ENCODE data around the gene APP. TPM values are rescaled to one million over a fixed set of nuclear protein-coding genes. Genes with fewer than 3 reads are reported as not detected.

Gene APP
- total and polyA plus RNA-seq, 4 donors = 86.9 to 414 (median 367) TPM

DNA sequence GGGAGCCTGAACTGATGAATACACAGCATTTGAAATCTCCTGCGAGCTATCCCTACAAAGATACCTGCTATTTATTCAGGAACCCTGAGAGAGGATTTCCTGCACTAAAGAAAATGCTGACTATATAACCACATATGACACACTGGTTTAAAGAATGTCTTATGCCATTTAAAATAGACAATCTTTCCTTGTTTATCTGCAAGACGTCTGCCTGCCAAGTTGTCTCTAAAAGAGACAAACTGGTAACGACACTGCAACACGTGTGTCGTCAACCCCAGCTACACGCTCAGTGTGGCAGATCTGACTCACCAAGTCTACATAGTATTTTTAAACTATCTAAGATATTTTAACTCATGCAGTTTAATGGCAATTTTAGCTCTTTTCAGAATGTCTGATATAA is 42.7 kb downstream of the APP start:
- H3K27me3 ChIP-seq (ENCODE audit: control insufficient read depth in 3 of 3, insufficient read depth in 3 of 3, low read length in 2 of 3) = no peaks in the 10 kb centered on the region
- ATAC-seq (ENCODE audit: insufficient read depth, low FRiP score) = no peak

DNA sequence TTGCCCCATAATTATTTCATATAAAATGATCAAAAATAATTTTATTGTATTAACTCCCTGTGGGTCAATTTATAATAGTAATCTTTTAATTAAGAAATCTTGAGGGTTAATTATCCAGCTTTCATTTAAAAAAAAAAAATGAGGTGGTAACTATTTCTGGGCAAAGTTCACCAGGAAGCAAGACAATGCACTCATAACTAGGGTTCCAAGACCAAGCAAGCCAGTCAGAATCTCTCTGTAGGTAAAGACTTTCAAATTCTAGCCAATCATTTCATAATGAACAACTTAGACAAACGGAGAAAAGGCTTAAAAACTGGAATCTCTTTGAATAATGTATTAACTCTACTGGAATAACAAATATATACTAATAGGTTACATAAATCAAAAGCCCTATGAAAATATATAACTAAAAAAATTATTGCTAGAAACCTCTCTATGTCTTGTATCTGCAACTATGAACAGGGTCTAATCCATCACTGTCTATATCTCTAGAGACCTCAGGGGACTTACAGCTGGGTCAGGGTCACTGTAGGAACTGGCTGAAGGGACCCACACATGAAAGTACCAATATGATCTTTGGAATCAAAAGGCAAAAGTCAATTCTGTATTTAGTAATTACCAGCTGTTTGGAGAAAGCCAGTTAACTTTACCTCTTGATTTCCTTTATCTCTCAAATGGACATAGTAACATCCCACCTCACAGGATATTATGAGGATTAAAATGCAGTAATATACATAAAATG is 43.3 kb downstream of the APP start:
- ATAC-seq (ENCODE audit: insufficient read depth, low FRiP score) = no peak
- no peak overlapping the region for H3K4me3 ChIP-seq
- DNase-seq = no peak
- peak overlapping the region in 1 of 2 donors; percentile 33 for H3K27ac ChIP-seq (ENCODE audit: low read depth in 1 of 2, low read length in 1 of 2)
- peaks cover 5 to 40% (median 23%) of the 10 kb centered on the region in 5 donors for H3K4me1 ChIP-seq (ENCODE audit: control insufficient read depth in 5 of 5, insufficient read depth in 5 of 5, low read length in 5 of 5)
- H3K27me3 ChIP-seq (ENCODE audit: control insufficient read depth in 3 of 3, insufficient read depth in 3 of 3, low read length in 2 of 3) = no peaks in the 10 kb centered on the region
- no peaks in the 10 kb centered on the region for H3K9me3 ChIP-seq (ENCODE audit: control insufficient read depth in 4 of 4, insufficient read depth in 3 of 4, low read length in 3 of 4)
- no peak overlapping the region for H3K9ac ChIP-seq (ENCODE audit: insufficient read depth in 1 of 2, low read length in 2 of 2)
- H3K36me3 ChIP-seq (ENCODE audit: control insufficient read depth in 4 of 4, insufficient read depth in 4 of 4, low read length in 4 of 4) = no peaks in the 10 kb centered on the region
- TF ChIP-seq, protein P1, sequence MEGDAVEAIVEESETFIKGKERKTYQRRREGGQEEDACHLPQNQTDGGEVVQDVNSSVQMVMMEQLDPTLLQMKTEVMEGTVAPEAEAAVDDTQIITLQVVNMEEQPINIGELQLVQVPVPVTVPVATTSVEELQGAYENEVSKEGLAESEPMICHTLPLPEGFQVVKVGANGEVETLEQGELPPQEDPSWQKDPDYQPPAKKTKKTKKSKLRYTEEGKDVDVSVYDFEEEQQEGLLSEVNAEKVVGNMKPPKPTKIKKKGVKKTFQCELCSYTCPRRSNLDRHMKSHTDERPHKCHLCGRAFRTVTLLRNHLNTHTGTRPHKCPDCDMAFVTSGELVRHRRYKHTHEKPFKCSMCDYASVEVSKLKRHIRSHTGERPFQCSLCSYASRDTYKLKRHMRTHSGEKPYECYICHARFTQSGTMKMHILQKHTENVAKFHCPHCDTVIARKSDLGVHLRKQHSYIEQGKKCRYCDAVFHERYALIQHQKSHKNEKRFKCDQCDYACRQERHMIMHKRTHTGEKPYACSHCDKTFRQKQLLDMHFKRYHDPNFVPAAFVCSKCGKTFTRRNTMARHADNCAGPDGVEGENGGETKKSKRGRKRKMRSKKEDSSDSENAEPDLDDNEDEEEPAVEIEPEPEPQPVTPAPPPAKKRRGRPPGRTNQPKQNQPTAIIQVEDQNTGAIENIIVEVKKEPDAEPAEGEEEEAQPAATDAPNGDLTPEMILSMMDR (IDR thresholded peaks at IDR 0.05; ENCODE audit: control extremely low read depth, extremely low read depth) = no peak
- 81 to 88% methylated on average over 1 of the region's 1 CpG for WGBS, 2 donors

More for the DNA sequence above, 42.7 kb downstream of the APP start:
- Histone ChIP-seq H3K36me3 (ENCODE audit: control insufficient read depth in 4 of 4, insufficient read depth in 4 of 4, low read length in 4 of 4) (no peaks in the 10 kb centered on the region), H3K27ac (ENCODE audit: low read depth in 1 of 2, low read length in 1 of 2) (peak overlapping the region in 1 of 2 donors; percentile 33), H3K4me3 (no peak overlapping the region), H3K4me1 (ENCODE audit: control insufficient read depth in 5 of 5, insufficient read depth in 5 of 5, low read length in 5 of 5) (peaks cover 7 to 39% (median 23%) of the 10 kb centered on the region in 5 donors), H3K9me3 (ENCODE audit: control insufficient read depth in 4 of 4, insufficient read depth in 3 of 4, low read length in 3 of 4) (no peaks in the 10 kb centered on the region), H3K9ac (ENCODE audit: insufficient read depth in 1 of 2, low read length in 2 of 2) (no peak overlapping the region)
- DNase-seq = peak in 1 of 3 donors; percentile 49
- WGBS, 2 donors = 51 to 61% methylated on average over 6 of the region's 6 CpGs
- TF ChIP-seq, protein P1 (IDR thresholded peaks at IDR 0.05; ENCODE audit: control extremely low read depth, extremely low read depth) = no peak

DNA sequence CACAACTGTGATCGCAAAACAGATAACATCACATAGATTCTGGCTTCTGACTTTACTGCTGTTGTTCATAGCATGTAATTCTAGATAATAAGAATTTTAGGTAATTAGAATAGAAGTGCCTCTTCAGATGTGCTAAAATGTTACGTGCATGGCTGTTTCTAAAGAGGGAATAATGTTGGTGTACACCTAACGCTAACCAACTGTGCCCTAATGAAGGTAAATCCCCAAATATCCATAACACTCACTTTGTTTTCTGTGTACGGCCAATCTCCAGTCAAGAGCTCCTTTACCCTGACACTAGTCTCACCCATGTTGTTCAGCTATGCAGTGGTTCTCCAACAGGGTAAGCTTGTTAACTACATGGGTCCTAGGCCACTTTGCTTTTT is 44.4 kb downstream of the APP start:
- no peak overlapping the region for H3K4me3 ChIP-seq
- H3K9me3 ChIP-seq (ENCODE audit: control insufficient read depth in 4 of 4, insufficient read depth in 3 of 4, low read length in 3 of 4) = no peaks in the 10 kb centered on the region
- DNase-seq (no peak), ATAC-seq (ENCODE audit: insufficient read depth, low FRiP score) (no peak)
- WGBS, 2 donors = 85 to 95% methylated on average over 4 of the region's 4 CpGs
- TF ChIP-seq, protein P1 (IDR thresholded peaks at IDR 0.05; ENCODE audit: control extremely low read depth, extremely low read depth) = no peak
- H3K36me3 ChIP-seq (ENCODE audit: control insufficient read depth in 4 of 4, insufficient read depth in 4 of 4, low read length in 4 of 4) = peaks cover 0 to 2% (median 0%) of the 10 kb centered on the region in 4 donors
- no peak overlapping the region for H3K9ac ChIP-seq (ENCODE audit: insufficient read depth in 1 of 2, low read length in 2 of 2)
- H3K27me3 ChIP-seq (ENCODE audit: control insufficient read depth in 3 of 3, insufficient read depth in 3 of 3, low read length in 2 of 3) = no peaks in the 10 kb centered on the region
- no peak overlapping the region for H3K27ac ChIP-seq (ENCODE audit: low read depth in 1 of 2, low read length in 1 of 2)
- peaks cover 5 to 40% (median 23%) of the 10 kb centered on the region in 5 donors for H3K4me1 ChIP-seq (ENCODE audit: control insufficient read depth in 5 of 5, insufficient read depth in 5 of 5, low read length in 5 of 5)

All from lung (tissue), 12 donors.